Keratinocyte (primary cell): ENCODE results near the gene CAT. TPM values are rescaled to one million over a fixed set of nuclear protein-coding genes. Genes with fewer than 3 reads are reported as not detected.

Source experiments
- DNase-seq: peaks from one replicate; pipeline ENCODE4 v3.0.0-alpha.2; 2011; ENCODE audit warnings: low read depth, missing footprints, low spot score
- FAIRE-seq: peaks from 2 replicates; lab custom pipeline; 2011; peaks lifted over from hg19 to GRCh38; lab: Jason Lieb, UNC
- H2AFZ ChIP-seq: 2 replicates; pipeline ENCODE4 v1.6.0; 2012; ENCODE audit warnings: low read length, control low read depth, inconsistent platforms; ENCODE audit not compliant: control insufficient read depth
- H3K27ac ChIP-seq: 2 replicates; pipeline ENCODE4 v1.5.1; 2011; ENCODE audit warnings: low read length; ENCODE audit not compliant: control insufficient read depth, insufficient read depth
- H3K27me3 ChIP-seq: 3 replicates; pipeline ENCODE4 v1.6.0; 2011; ENCODE audit warnings: low read length; ENCODE audit not compliant: control insufficient read depth, insufficient read depth; ENCODE audit errors: extremely low read depth
- H3K36me3 ChIP-seq, 2 experiments: 2 replicates in 1 of 2; 3 replicates in 1 of 2; pipeline ENCODE4 v1.5.1; 2011; ENCODE audit warnings: low read length in 2 of 2, mild to moderate bottlenecking in 1 of 2; ENCODE audit not compliant: control insufficient read depth in 2 of 2, insufficient read depth in 2 of 2; ENCODE audit errors: extremely low read depth in 1 of 2
- H3K4me1 ChIP-seq: 3 replicates; pipeline ENCODE4 v1.5.1; 2011; ENCODE audit warnings: low read length; ENCODE audit not compliant: control insufficient read depth, insufficient read depth; ENCODE audit errors: extremely low read depth
- H3K4me2 ChIP-seq: 3 replicates; pipeline ENCODE4 v1.6.0; 2011; ENCODE audit warnings: low read depth, low read length; ENCODE audit not compliant: control insufficient read depth, insufficient read depth; ENCODE audit errors: extremely low read depth
- H3K4me3 ChIP-seq, 3 experiments: fragments of 200-600 bp in 1 of 3; sonication (generic) in 1 of 3; 2 replicates in 2 of 3; 3 replicates in 1 of 3; pipeline ENCODE4 v1.5.1; 2011 to 2016; ENCODE audit warnings: low read length in 3 of 3, mild to moderate bottlenecking in 3 of 3, control low read depth in 2 of 3, inconsistent platforms in 1 of 3, low read depth in 1 of 3, mixed read lengths in 1 of 3, mixed run types in 1 of 3, moderate library complexity in 1 of 3; ENCODE audit not compliant: control insufficient read depth in 2 of 3, insufficient read depth in 2 of 3; ENCODE audit errors: extremely low read depth in 1 of 3
- H3K79me2 ChIP-seq: 2 replicates; pipeline ENCODE4 v1.6.0; 2012; ENCODE audit warnings: low read length; ENCODE audit not compliant: control insufficient read depth, insufficient read depth
- H3K9ac ChIP-seq: 3 replicates; pipeline ENCODE4 v1.6.0; 2011; ENCODE audit warnings: low read length; ENCODE audit not compliant: control insufficient read depth, insufficient read depth; ENCODE audit errors: extremely low read depth
- H3K9me1 ChIP-seq: 3 replicates; pipeline ENCODE4 v1.6.0; 2011; ENCODE audit warnings: low read length; ENCODE audit not compliant: control insufficient read depth, insufficient read depth; ENCODE audit errors: extremely low read depth
- H3K9me3 ChIP-seq: 2 replicates; pipeline ENCODE4 v1.5.1; 2012; ENCODE audit warnings: low read depth, low read length; ENCODE audit not compliant: control insufficient read depth
- H4K20me1 ChIP-seq: 3 replicates; pipeline ENCODE4 v1.6.0; 2011; ENCODE audit warnings: low read length; ENCODE audit not compliant: control insufficient read depth, insufficient read depth; ENCODE audit errors: extremely low read depth
- EZH2 ChIP-seq: IDR thresholded peaks from one replicate; pipeline ENCODE4 v1.6.1; 2012; ENCODE audit warnings: inconsistent platforms, mild to moderate bottlenecking, low read length, moderate library complexity
- dilution Hi-C: fragments of 300-500 bp; cut with MboI; formaldehyde crosslinking; loops from one replicate; pipeline ENCODE4 v1.7.0; 2020; ENCODE audit warnings: low sequenced_read_pairs; ENCODE audit not compliant: extremely low pct_ligation_motif_present
- polyA plus RNA-seq, 5 experiments: library from polyadenylated mRNA; depleted of rRNA in 3 of 5; stranded (reverse) in 3 of 5; stranded (forward) in 1 of 5; unstranded in 1 of 5; fragments of >200 nt; gene quantifications; 1 replicate in 1 of 5; 2 replicates in 3 of 5; 3 replicates in 1 of 5; pipeline versions ENCODE4 v1.2.1 to v1.2.3, GENCODE V29; 2011 to 2012; ENCODE audit warnings: missing spikeins in 2 of 5, low read depth in 1 of 5, low replicate concordance in 1 of 5
- TF ChIP-seq, protein P1 (sequence below), 3 experiments: IDR thresholded peaks in 1 of 3; conservative IDR thresholded peaks in 1 of 3; optimal IDR thresholded peaks in 1 of 3; 2 replicates in 2 of 3; 3 replicates in 1 of 3; pipeline versions ENCODE3 to v1.5.1; 2011; ENCODE audit warnings: low read length in 3 of 3, mild to moderate bottlenecking in 3 of 3, moderate library complexity in 2 of 3, control low read depth in 1 of 3, inconsistent platforms in 1 of 3; ENCODE audit not compliant: insufficient read depth in 2 of 3; ENCODE audit errors: extremely low read depth in 1 of 3

The CAT gene
- polyA plus RNA-seq, 1 donor (not counting 4 experiments of a cell fraction or from before 2014, with no cell fraction given), result 94.8 TPM

- Histone ChIP-seq H3K36me3 (no peaks in the 10 kb centered on the region), H3K27ac (no peak overlapping the region), H3K9me3 (peaks cover 2% of the 10 kb centered on the region), H3K9me1 (no peaks in the 10 kb centered on the region), H3K4me1 (peaks cover 7% of the 10 kb centered on the region), H3K27me3 (no peaks in the 10 kb centered on the region), H3K9ac (no peak overlapping the region), H3K4me2 (no peak overlapping the region), H4K20me1 (no peaks in the 10 kb centered on the region), H2AFZ (no peak overlapping the region), H3K79me2 (no peaks in the 10 kb centered on the region), H3K4me3 (no peak overlapping the region)
- no peak for TF ChIP-seq EZH2
- TF ChIP-seq, protein P1, sequence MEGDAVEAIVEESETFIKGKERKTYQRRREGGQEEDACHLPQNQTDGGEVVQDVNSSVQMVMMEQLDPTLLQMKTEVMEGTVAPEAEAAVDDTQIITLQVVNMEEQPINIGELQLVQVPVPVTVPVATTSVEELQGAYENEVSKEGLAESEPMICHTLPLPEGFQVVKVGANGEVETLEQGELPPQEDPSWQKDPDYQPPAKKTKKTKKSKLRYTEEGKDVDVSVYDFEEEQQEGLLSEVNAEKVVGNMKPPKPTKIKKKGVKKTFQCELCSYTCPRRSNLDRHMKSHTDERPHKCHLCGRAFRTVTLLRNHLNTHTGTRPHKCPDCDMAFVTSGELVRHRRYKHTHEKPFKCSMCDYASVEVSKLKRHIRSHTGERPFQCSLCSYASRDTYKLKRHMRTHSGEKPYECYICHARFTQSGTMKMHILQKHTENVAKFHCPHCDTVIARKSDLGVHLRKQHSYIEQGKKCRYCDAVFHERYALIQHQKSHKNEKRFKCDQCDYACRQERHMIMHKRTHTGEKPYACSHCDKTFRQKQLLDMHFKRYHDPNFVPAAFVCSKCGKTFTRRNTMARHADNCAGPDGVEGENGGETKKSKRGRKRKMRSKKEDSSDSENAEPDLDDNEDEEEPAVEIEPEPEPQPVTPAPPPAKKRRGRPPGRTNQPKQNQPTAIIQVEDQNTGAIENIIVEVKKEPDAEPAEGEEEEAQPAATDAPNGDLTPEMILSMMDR (optimal IDR thresholded peaks at IDR 0.05 in 1 of 3, IDR thresholded peaks at IDR 0.05 in 1 of 3, conservative IDR thresholded peaks at IDR 0.05 in 1 of 3; ENCODE audit: extremely low read depth in 1 of 3, insufficient read depth in 2 of 3, low read length in 3 of 3), result no peak
- DNase-seq (no peak), FAIRE-seq (no peak)
- dilution Hi-C loops, result no loop called here
Measured at GRCh38 chr11:34411111-34411510, 27.6 kb upstream of the CAT start.

- no peak for DNase-seq
- TF ChIP-seq, protein P1 (optimal IDR thresholded peaks at IDR 0.05 in 1 of 3, IDR thresholded peaks at IDR 0.05 in 1 of 3, conservative IDR thresholded peaks at IDR 0.05 in 1 of 3; ENCODE audit: extremely low read depth in 1 of 3, insufficient read depth in 2 of 3, low read length in 3 of 3), result no peak
- no peak for TF ChIP-seq EZH2
Measured at GRCh38 chr11:34411791-34412190, 26.9 kb upstream of the CAT start.

More at GRCh38 chr11:34411791-34412190, 26.9 kb upstream of the CAT start:
- Histone ChIP-seq H3K79me2 (no peaks in the 10 kb centered on the region), H3K9ac (no peak overlapping the region), H2AFZ (no peak overlapping the region), H3K27ac (no peak overlapping the region), H3K4me1 (peaks cover 7% of the 10 kb centered on the region), H3K9me3 (peaks cover 2% of the 10 kb centered on the region), H3K4me2 (no peak overlapping the region), H3K27me3 (no peaks in the 10 kb centered on the region), H3K9me1 (no peaks in the 10 kb centered on the region), H3K36me3 (no peaks in the 10 kb centered on the region), H3K4me3 (no peak overlapping the region), H4K20me1 (no peaks in the 10 kb centered on the region)
- dilution Hi-C loops, result no loop called here
- peak; percentile 39 for FAIRE-seq
